Stimulated activated CD4-positive, alpha-beta T cell treated with anti-CD3 and anti-CD28 coated beads, Interleukin-1b, Interleukin-23, amount 100 ng/mL, for 24 hours (primary cell): ENCODE measurements around the gene CXCL1.
"Not testable (repeated sequence)": the region's sequence is repeated elsewhere in the genome, so short reads cannot be mapped to it uniquely, and the experiment has no call there.

Experiments
- DNase-seq, 4 experiments: peaks; one replicate each; pipeline ENCODE4 v3.0.0-alpha.2; 2020; ENCODE audit warnings: low read depth in 4 of 4, low spot score in 1 of 4

CXCL1 gene

GRCh38 chr4:73874386-73874785 lies 5.2 kb downstream of the CXCL1 start:
- no peak for DNase-seq

DNA sequence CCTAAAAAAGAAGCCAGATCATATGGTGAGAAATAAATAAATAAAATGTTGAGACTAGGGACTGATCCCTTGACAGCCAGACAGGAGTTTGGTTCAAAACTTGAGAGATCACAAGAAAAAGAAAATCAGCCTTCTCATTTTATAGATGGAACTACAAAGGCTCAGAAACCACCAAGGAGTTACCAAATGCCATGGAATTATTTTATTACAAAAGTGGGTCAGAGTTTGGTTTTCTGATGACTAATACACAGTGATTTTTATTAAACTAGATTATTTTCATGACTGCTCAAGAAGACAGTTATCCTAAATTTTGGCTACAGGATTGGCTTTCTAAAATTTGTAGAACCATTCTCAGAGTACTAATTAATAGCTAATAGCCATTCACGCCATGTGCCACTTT lies 6.2 kb downstream of the CXCL1 start:
- no peak for DNase-seq

- no peak for DNase-seq
These were observed 14.1 kb downstream of the CXCL1 start for GRCh38 chr4:73883306-73883705.

- no peak for DNase-seq
These were observed 16.5 kb downstream of the CXCL1 start for GRCh38 chr4:73885574-73886267.

GRCh38 chr4:73891326-73891725 lies 22.1 kb downstream of the CXCL1 start:
- no peak for DNase-seq

DNA sequence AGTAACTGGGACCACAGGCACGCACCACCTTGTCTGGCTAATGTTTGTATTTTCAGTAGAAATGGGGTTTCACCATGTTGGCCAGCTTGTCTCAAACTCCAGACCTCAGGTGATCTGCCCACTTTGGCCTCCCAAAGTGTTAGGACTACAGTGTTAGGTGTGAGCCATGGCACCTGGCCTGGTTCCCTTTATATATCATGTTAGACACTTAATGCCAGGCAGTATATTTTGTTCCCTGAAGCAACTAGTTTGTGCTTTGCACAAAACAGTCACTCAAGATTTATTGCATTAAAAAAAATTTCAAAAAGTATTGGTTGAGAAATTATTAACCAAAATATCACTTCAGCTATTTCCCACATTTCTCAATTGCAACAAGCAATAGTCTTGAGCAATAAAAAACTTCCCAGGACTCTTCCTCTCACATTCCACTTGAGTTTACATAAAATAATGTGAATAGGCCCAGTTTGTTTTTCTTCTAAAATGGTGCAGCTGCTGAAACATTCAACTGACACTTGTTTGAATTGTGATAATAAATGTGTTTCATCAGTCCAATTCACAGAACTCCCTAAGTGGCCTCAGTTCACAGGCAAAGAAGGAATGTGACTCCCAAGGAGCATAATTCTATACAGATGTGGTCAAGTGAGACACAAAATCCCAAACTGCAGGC lies 22.7 kb downstream of the CXCL1 start:
- no peak for DNase-seq

- no peak for DNase-seq
These were observed 23.8 kb downstream of the CXCL1 start for GRCh38 chr4:73892966-73893365.

GRCh38 chr4:73894001-73894400 lies 24.8 kb downstream of the CXCL1 start:
- DNase-seq = no peak

- no peak for DNase-seq
These were observed 26.3 kb downstream of the CXCL1 start for GRCh38 chr4:73895201-73896175.

- no peak for DNase-seq
These were observed 27.2 kb downstream of the CXCL1 start for GRCh38 chr4:73896416-73896815.

- no peak for DNase-seq
These were observed 28.4 kb downstream of the CXCL1 start for GRCh38 chr4:73897380-73898136.

- DNase-seq = not testable (repeated sequence)
These were observed 30.1 kb downstream of the CXCL1 start for GRCh38 chr4:73899338-73899737.

DNA sequence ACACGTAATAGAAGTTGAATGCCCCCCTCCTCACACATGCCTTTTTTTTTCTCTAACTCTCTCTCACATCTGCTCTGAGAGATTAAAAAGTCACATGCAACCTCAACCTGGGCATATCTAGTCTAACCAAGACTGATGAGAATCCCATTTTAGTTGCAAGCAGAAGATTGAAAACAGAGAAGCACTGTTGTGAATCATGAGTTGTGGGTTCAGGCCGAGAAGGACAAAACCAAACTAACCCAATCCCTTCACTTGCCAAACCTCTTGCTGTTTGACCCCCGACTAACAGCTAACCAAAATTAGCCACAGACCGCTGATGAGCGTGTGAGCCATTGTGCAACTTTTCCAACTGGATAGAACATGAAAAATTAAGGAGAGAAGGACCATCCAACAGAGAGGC lies 31.8 kb downstream of the CXCL1 start:
- no peak for DNase-seq

GRCh38 chr4:73902038-73902637 lies 32.9 kb downstream of the CXCL1 start:
- DNase-seq = no peak

- DNase-seq = no peak
These were observed 33.8 kb downstream of the CXCL1 start for GRCh38 chr4:73902817-73903547.

DNA sequence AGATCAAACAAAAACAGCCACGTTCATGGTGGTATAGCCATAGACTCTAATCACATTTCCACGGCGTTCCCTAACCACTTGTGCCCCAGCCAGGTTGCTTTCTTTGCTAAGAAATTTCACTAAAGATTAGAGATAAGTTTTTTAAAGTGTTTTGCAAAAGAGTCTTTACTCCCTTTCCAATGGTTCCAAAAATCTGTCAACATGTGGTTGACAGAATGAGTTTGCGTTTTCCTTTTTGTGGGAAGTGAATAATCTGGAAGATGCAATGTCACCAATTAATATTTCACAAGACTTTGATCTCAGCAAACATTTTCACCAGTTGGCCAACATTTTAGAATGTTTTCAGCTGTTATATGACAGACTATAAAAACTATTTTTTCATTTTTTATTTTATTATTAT lies 35.3 kb downstream of the CXCL1 start:
- no peak for DNase-seq

GRCh38 chr4:73908965-73909364 lies 39.8 kb downstream of the CXCL1 start:
- DNase-seq = no peak

DNA sequence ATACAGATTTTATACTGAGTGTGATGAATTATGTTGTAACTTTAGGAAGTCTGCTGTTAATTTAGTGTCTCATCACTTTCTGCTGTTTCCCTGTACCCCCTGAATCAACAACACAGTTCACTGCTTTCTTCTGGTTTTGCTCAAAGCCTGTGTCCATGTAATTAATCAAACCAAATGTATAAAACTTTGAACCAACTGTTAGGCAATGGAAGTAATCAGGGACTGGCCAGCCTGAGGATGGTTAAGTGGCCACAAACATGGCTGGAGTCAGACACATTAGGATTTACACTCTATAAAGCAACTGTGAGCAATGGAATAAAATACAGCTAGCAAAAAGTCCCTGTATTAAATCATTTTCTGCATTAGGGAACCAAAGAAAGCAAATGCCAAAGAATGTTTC lies 42.6 kb downstream of the CXCL1 start:
- no peak for DNase-seq

GRCh38 chr4:73912191-73912590 lies 43.0 kb downstream of the CXCL1 start:
- no peak for DNase-seq

GRCh38 chr4:73914071-73914470 lies 44.9 kb downstream of the CXCL1 start:
- DNase-seq = no peak
